ENCODE results near the gene ALK. TPM values are rescaled to one million over a fixed set of nuclear protein-coding genes. Genes with fewer than 3 reads are reported as not detected.

Gene ALK
- polyA plus RNA-seq, 2 of the 4 experiments (the other 2 are of a cell fraction) = not detected

GRCh38 chr2:29663268-29663667 lies 258.1 kb downstream of the ALK start:
- WGBS (ENCODE audit: missing lambda C conversion rate) = 2% methylated on average over 3 of the region's 3 CpGs
- Histone ChIP-seq H3K9me3 (no peaks in the 10 kb centered on the region), H3K4me3 (no peak overlapping the region), H3K4me1 (peaks cover 16% of the 10 kb centered on the region; the same call in 2 of the 3 replicates), H3K4me2 (peak overlapping the region; percentile 37), H3K27ac (peak overlapping the region; percentile 5 to 25; a peak in 3 of 6 replicates)
- TF ChIP-seq CHD2 (IDR thresholded peaks at IDR 0.05; ENCODE audit: low read length, partially characterized antibody) = no peak
- 0 out of 4 replicates have a peak, but pooled peaks of 1 of the 2 experiments have one; percentile 36 for TF ChIP-seq CEBPB (IDR thresholded peaks at IDR 0.05)
- TF ChIP-seq CTCF (IDR thresholded peaks at IDR 0.05) = no peak
- no peak for TF ChIP-seq USF2 (IDR thresholded peaks at IDR 0.05)
- TF ChIP-seq ZFP36 (IDR thresholded peaks at IDR 0.05; ENCODE audit: borderline replicate concordance, partially characterized antibody) = no peak
- no peak for TF ChIP-seq NPAS2 (CRISPR knock-in tag; IDR thresholded peaks at IDR 0.05; ENCODE audit: borderline replicate concordance)
- no peak for TF ChIP-seq HMGXB4 (CRISPR knock-in tag; IDR thresholded peaks at IDR 0.05; ENCODE audit: borderline replicate concordance)
- TF ChIP-seq MAZ (IDR thresholded peaks at IDR 0.05; ENCODE audit: borderline replicate concordance, low read depth, low read length) = no peak
- TF ChIP-seq E2F6 (IDR thresholded peaks at IDR 0.05; ENCODE audit: borderline replicate concordance, low read depth) = no peak
- TF ChIP-seq FOSL2 (IDR thresholded peaks at IDR 0.05) = peak; percentile 83
- TF ChIP-seq FOSL2 (CRISPR knock-in tag; IDR thresholded peaks at IDR 0.05) = peak; percentile 78
- TF ChIP-seq MYC (IDR thresholded peaks at IDR 0.05; ENCODE audit: borderline replicate concordance, low read length) = no peak
- TF ChIP-seq FOXS1 (CRISPR knock-in tag; IDR thresholded peaks at IDR 0.05) = no peak
- peak; percentile 78 for TF ChIP-seq JUNB (IDR thresholded peaks at IDR 0.05)
- TF ChIP-seq POLR2A (IDR thresholded peaks at IDR 0.05; ENCODE audit: low read length) = no peak
- TF ChIP-seq REST (IDR thresholded peaks at IDR 0.05) = no peak
- no peak for TF ChIP-seq MAFK (IDR thresholded peaks at IDR 0.05; ENCODE audit: partially characterized antibody)
- TF ChIP-seq MAX (IDR thresholded peaks at IDR 0.05) = no peak
- no peak for TF ChIP-seq NFE2L2 (conservative IDR thresholded peaks at IDR 0.05; ENCODE audit: low read length)
- TF ChIP-seq PHF8 (IDR thresholded peaks at IDR 0.05; ENCODE audit: borderline replicate concordance, low read depth) = no peak
- TF ChIP-seq RFX5 (IDR thresholded peaks at IDR 0.05) = no peak
- TF ChIP-seq RNF2 (IDR thresholded peaks at IDR 0.05; ENCODE audit: borderline replicate concordance, low read depth) = no peak
- TF ChIP-seq ZC3H11A (IDR thresholded peaks at IDR 0.05) = no peak
- TF ChIP-seq EHF (CRISPR knock-in tag; IDR thresholded peaks at IDR 0.05) = no peak
- TF ChIP-seq HOXB13 (CRISPR knock-in tag; IDR thresholded peaks at IDR 0.05; ENCODE audit: low read depth) = no peak
- TF ChIP-seq CBX2 (IDR thresholded peaks at IDR 0.05; ENCODE audit: borderline replicate concordance, low read depth) = no peak
- CTCF ChIA-PET = interaction anchor here (2.6 kb wide), 1 partner anchor 11 kb away, joined by 11 read pairs; no protein-coding TSS in a partner anchor
- POLR2A ChIA-PET = no interaction called here
- ATAC-seq (peak; percentile 89 to 92), FAIRE-seq (no peak), DNase-seq (ENCODE audit: low read depth in 1 of 2, low spot score in 1 of 2) (peak; percentile 43 to 65)

Data from A549 (cell line).